ENCODE results near the gene CFAP58. TPM values are rescaled to one million over a fixed set of nuclear protein-coding genes. Genes with fewer than 3 reads are reported as not detected.

CFAP58 gene
- total RNA-seq, 1 experiment from 2014 or later: not detected

DNA sequence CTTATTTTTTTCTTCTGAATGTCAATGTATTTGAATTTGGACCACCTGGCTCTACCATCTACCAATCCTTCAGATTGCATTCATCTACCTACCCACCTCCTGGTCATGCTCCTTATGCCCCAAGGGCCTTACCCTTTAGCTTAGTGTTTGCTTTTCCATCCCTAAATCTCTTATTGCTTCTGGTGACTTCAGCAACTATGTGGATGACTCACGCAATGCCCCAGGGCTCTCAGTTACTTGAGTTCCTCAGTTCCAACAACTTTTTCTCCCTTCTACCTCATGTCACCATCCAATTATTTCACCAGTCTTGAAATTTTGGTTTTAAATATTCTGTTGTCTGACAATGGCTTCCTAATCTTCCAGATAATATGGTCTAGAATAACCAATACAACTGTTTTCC, 118.9 kb downstream of the CFAP58 start:
- Mint-ChIP-seq H3K27me3 (ENCODE audit: unreplicated experiment) (peaks cover 58% of the 10 kb centered on the region), H3K4me3 (ENCODE audit: low read depth, unreplicated experiment) (no peak overlapping the region), H3K9me3 (ENCODE audit: low read depth, unreplicated experiment) (no peaks in the 10 kb centered on the region), H3K4me1 (ENCODE audit: low read depth, unreplicated experiment) (no peaks in the 10 kb centered on the region), H3K27ac (ENCODE audit: unreplicated experiment) (no peak overlapping the region), H3K36me3 (ENCODE audit: insufficient read depth, unreplicated experiment) (no peaks in the 10 kb centered on the region)
- BruUV-seq (replicated peaks): no TSS peak
- CTCF ChIA-PET: no interaction called here
- TF ChIP-seq, protein P1, sequence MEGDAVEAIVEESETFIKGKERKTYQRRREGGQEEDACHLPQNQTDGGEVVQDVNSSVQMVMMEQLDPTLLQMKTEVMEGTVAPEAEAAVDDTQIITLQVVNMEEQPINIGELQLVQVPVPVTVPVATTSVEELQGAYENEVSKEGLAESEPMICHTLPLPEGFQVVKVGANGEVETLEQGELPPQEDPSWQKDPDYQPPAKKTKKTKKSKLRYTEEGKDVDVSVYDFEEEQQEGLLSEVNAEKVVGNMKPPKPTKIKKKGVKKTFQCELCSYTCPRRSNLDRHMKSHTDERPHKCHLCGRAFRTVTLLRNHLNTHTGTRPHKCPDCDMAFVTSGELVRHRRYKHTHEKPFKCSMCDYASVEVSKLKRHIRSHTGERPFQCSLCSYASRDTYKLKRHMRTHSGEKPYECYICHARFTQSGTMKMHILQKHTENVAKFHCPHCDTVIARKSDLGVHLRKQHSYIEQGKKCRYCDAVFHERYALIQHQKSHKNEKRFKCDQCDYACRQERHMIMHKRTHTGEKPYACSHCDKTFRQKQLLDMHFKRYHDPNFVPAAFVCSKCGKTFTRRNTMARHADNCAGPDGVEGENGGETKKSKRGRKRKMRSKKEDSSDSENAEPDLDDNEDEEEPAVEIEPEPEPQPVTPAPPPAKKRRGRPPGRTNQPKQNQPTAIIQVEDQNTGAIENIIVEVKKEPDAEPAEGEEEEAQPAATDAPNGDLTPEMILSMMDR (IDR thresholded peaks at IDR 0.05; ENCODE audit: unreplicated experiment): no peak
- intact Hi-C loops (cut with micrococcal nuclease; ENCODE audit: unreplicated experiment): no loop called here
- no peak for DNase-seq

DNA sequence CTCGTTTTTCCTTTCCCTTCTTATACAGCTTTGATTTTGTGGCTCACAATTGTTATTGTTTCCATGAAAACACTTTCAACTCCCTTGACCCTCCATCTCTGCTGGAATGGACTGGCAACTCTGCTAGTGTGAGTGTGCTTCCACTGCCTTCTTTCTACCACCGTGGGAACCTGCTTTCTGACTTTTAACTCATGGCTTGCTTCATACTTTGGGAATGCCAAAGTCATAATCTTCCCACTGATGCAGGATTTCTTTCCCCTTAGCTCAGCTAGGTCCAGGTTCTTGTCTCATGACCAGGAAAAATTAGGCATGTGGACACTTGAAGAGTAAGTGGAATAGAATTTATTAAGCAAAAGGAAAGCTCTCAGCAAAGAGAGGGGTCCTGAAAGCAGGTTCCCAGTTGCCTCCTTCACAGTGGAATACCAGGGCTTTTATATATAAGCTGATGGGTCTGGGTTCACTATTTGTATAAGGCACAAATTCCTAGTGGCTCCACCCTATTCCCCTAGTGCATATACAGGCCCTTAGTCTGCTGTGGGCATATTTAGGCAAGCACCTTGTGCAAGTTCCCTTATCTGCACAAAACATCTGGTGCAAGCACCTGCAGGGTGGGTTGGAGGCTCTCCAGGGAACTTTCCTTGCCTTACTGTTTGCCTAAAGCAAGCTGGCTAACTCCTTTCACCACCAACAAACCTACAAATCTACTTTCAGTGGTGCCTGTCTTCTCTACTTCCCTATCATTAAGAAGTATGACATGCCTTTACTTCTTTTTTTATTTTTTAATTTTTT, 119.5 kb downstream of the CFAP58 start:
- Mint-ChIP-seq H3K9me3 (ENCODE audit: low read depth, unreplicated experiment) (no peaks in the 10 kb centered on the region), H3K4me3 (ENCODE audit: low read depth, unreplicated experiment) (no peak overlapping the region), H3K36me3 (ENCODE audit: insufficient read depth, unreplicated experiment) (no peaks in the 10 kb centered on the region), H3K4me1 (ENCODE audit: low read depth, unreplicated experiment) (no peaks in the 10 kb centered on the region), H3K27ac (ENCODE audit: unreplicated experiment) (no peak overlapping the region), H3K27me3 (ENCODE audit: unreplicated experiment) (peaks cover 62% of the 10 kb centered on the region)
- TF ChIP-seq, protein P1 (IDR thresholded peaks at IDR 0.05; ENCODE audit: unreplicated experiment): no peak
- no peak for DNase-seq
- intact Hi-C loops (cut with micrococcal nuclease; ENCODE audit: unreplicated experiment): no loop called here
- CTCF ChIA-PET: no interaction called here
- no TSS peak for BruUV-seq (replicated peaks)

DNA sequence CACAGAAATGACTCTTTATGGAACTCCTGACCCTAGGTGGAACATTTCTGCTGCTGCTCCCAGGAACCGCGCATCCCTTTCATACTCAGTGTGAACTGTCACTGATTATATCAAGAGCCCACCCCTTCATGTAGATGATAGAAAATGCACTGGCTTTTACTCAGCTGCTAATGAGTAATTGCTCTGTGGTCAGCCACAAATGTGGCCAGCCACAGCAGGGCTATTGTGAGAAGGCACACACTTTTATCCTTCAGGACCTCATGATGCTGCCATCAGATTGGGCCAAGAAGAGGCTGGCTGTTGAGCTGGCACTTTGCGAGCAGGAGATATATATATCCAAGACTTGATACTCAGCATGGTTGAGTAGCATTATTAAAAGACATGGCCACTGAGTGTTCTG, 124.7 kb downstream of the CFAP58 start:
- Mint-ChIP-seq H3K27ac (ENCODE audit: unreplicated experiment) (no peak overlapping the region), H3K4me1 (ENCODE audit: low read depth, unreplicated experiment) (no peaks in the 10 kb centered on the region), H3K36me3 (ENCODE audit: insufficient read depth, unreplicated experiment) (no peaks in the 10 kb centered on the region), H3K4me3 (ENCODE audit: low read depth, unreplicated experiment) (no peak overlapping the region), H3K9me3 (ENCODE audit: low read depth, unreplicated experiment) (no peaks in the 10 kb centered on the region), H3K27me3 (ENCODE audit: unreplicated experiment) (peaks cover 76% of the 10 kb centered on the region)
- intact Hi-C loops (cut with micrococcal nuclease; ENCODE audit: unreplicated experiment): no loop called here
- no TSS peak for BruUV-seq (replicated peaks)
- CTCF ChIA-PET: no interaction called here
- DNase-seq: no peak
- TF ChIP-seq, protein P1 (IDR thresholded peaks at IDR 0.05; ENCODE audit: unreplicated experiment): no peak

DNA sequence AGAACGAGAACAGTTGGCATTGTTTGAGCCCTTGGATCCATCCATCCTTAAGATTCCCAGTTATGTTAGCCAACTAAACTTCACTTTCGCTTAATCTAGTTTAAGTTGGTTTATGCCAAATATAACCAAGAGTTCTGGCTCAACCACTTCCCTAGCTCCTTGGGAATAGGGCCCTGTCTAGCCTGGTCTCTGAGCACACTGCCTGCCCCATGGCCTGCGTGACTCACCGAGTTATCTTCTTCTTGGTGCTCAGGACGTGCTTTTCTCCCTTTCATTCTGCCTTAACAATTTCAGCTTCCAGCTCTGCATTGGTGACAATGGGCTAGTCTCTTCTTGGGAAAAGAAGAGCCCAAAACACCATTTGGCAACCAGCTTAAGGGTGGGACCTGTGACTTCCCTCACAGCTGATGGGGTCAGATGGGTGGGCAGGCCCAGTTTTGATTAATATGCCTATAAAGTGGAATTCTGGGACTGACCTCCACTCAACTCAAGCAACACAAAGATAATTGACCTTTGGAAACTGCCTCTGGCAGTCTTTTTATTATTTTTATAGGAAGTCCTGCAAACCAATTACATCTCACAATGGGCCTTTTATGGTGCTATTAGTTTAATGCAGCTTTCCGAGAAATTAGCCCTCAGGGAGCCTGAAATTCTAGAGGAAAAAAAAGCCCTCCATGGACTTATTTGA, 126.4 kb downstream of the CFAP58 start:
- CTCF ChIA-PET: interaction anchor here (0.7 kb wide), 1 partner anchor 46 kb away, joined by 3 read pairs; no protein-coding TSS in a partner anchor
- no peaks in the 10 kb centered on the region for H3K4me1 Mint-ChIP-seq (ENCODE audit: low read depth, unreplicated experiment)
- no peaks in the 10 kb centered on the region for H3K36me3 Mint-ChIP-seq (ENCODE audit: insufficient read depth, unreplicated experiment)
- no peaks in the 10 kb centered on the region for H3K9me3 Mint-ChIP-seq (ENCODE audit: low read depth, unreplicated experiment)
- intact Hi-C loops (cut with micrococcal nuclease; ENCODE audit: unreplicated experiment): no loop called here
- peaks cover 72% of the 10 kb centered on the region for H3K27me3 Mint-ChIP-seq (ENCODE audit: unreplicated experiment)
- H3K4me3 Mint-ChIP-seq (ENCODE audit: low read depth, unreplicated experiment): no peak overlapping the region
- TF ChIP-seq, protein P1 (IDR thresholded peaks at IDR 0.05; ENCODE audit: unreplicated experiment): no peak
- no peak overlapping the region for H3K27ac Mint-ChIP-seq (ENCODE audit: unreplicated experiment)
- BruUV-seq (replicated peaks): no TSS peak
- no peak for DNase-seq

Data from Calu3 (cell line).